CD4-positive, alpha-beta T cell treated with Interleukin-15 for 1 hour (primary cell): ENCODE measurements around the gene REXO1.
"Not testable (repeated sequence)": the region's sequence is repeated elsewhere in the genome, so short reads cannot be mapped to it uniquely, and the experiment has no call there.

Experiments
- DNase-seq: peaks from one replicate; pipeline ENCODE4 v3.0.0-alpha.2; 2020

The REXO1 gene, protein sequence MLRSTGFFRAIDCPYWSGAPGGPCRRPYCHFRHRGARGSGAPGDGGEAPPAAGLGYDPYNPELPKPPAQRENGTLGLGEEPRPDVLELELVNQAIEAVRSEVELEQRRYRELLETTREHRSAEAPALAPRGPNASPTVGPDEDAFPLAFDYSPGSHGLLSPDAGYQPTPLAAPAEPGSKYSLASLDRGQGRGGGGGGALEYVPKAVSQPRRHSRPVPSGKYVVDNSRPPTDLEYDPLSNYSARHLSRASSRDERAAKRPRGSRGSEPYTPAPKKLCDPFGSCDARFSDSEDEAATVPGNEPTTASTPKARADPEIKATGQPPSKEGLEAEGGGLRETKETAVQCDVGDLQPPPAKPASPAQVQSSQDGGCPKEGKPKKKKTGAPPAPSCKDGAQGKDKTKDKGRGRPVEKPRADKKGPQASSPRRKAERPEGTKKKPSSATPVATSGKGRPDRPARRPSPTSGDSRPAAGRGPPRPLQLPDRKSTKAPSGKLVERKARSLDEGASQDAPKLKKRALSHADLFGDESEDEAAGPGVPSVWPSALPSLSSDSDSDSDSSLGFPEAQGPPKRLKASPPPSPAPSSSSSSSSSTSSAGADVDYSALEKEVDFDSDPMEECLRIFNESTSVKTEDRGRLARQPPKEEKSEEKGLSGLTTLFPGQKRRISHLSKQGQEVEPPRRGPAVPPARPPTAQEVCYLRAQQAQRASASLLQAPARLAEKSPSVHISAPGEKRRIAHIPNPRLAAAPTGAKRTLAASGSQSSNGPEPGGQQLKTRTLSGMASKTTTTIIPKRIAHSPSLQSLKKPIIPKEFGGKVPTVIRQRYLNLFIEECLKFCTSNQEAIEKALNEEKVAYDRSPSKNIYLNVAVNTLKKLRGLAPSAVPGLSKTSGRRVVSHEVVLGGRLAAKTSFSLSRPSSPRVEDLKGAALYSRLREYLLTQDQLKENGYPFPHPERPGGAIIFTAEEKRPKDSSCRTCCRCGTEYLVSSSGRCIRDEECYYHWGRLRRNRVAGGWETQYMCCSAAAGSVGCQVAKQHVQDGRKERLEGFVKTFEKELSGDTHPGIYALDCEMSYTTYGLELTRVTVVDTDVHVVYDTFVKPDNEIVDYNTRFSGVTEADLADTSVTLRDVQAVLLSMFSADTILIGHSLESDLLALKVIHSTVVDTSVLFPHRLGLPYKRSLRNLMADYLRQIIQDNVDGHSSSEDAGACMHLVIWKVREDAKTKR

DNA sequence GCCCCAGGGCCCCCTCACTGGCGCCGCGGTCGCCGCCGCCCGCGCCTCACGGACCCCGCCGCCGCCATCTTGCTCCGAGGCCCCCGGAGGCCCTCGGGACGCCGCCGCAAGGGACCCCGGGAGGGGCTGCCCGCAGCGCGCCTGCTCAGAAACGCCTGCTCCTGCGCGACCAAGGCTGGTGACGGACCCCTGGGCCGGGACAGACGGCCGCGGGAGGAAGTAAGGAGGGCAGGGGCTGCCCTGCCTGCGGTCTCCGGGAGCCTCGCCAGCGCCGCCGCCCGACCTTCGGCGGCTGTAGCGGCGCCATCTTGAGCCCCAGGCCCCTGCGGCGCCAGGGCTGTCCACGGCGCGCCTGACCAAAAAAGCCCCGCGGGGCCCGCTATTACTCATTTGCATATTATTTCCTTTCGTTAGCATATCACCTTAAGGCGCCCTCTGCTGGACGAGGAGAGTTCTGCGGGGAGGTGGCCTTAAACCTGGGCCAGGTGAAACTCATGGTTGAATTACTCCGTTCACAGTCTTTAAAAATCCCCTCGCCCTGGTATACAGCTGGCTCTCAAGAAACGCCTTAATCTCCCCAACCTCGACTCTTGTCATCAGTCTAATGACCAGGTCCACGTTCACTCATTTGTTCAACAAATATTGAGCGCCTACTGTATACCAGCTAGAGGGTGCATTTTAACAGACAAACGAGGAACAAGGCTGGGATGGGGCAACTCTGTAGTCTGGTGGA, at the start of gene REXO1:
Gene REXO1, minus strand, starts transcription at position 85 of the 733 bp plus-strand sequence. CDS start 125 bp downstream, outside the sequence.
- peak; percentile 95 for DNase-seq

DNA sequence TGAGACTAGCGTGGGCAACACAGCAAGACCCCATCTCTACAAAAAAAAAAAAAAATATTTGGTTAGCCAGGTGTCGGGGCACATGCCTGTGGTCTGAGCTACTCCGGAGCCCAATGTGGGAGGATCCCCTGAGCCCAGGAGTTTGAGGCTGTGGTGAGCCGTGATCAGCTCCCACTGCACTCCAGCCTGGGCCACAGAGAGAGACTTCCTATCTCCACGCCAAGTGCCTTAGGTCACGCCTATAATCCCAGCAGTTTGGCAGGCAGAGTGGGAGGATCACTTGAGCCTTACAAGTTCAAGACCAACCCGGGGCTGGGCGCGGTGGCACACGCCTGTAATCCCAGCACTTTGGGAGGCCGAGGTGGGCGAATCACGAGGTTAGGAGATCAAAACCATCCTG, 48.2 kb upstream of the REXO1 start:
- no peak for DNase-seq

DNA sequence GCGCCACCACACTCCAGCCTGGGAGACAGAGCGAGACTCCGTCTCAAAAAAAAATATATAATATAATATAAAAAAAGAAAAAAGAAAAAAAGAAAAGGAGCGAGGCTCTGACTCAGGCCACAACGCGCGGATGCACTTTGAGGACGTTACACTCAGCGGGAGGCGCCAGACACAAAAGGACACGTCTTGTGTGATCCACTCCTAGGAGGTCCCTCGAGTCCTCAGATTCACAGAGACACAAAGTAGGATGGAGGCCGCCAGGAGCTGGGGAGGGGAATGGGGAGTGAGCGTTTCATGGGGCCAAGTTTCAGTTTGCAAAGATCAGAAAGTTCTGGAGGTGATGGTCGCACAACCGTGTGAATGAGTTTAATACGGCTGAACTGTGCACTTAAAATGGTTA, 45.5 kb upstream of the REXO1 start:
- DNase-seq = no peak

DNA sequence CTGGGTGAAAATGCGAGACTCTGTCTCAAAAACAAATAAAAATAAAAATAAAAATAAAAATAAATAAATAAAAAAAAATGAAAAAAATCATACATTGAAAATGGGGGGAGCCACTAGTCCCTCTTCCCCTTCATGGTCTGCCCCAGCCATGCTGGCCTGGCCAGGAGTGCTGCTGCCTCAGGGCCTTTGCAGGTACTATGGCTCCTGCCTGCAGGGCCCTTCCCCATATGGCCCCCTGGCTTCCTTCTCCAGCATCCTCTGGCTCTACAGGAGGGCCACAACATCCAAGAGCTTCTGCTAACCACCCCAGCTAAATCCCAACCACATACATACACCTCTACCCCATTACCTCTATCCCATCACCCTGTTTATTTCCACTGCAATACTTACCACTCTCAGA, 41.6 kb upstream of the REXO1 start:
- DNase-seq = no peak

DNA sequence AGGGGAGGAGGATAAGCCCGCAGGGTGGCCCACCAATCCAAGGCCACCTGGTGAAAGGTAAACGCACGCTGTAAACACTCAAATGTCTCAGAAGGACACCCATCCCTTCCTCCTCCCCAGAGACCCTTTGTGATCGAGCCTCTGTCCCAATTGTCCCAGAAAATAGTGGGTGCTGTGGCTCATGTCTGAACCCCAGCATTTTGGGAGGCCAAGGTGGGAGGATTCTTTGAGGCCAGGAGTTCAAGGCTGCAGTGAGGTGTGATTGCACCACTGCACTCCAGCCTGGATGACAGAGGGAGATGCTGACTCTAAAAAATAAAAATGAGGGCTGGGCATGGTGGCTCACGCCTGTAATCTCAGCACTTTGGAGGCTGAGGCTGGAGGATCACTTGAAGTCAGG, 40.1 kb upstream of the REXO1 start:
- no peak for DNase-seq

DNA sequence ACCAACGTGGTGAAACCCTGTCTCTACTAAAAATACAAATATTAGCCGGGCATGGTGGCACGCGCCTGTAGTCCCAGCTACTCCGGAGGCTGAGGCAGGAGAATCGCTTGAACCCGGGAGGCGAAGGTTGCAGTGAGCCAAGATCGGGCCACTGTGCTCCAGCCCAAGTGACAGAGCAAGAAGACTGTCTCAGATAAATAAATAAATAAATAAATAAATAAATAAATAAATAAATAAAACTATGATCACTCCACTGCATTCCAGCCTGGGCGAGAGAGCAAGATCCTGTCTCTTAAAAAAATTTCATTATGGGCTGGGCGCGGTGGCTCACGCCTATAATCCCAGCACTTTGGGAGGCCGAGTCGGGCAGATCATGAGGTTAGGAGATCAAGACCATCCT, 38.1 kb upstream of the REXO1 start:
- DNase-seq = not testable (repeated sequence)

DNA sequence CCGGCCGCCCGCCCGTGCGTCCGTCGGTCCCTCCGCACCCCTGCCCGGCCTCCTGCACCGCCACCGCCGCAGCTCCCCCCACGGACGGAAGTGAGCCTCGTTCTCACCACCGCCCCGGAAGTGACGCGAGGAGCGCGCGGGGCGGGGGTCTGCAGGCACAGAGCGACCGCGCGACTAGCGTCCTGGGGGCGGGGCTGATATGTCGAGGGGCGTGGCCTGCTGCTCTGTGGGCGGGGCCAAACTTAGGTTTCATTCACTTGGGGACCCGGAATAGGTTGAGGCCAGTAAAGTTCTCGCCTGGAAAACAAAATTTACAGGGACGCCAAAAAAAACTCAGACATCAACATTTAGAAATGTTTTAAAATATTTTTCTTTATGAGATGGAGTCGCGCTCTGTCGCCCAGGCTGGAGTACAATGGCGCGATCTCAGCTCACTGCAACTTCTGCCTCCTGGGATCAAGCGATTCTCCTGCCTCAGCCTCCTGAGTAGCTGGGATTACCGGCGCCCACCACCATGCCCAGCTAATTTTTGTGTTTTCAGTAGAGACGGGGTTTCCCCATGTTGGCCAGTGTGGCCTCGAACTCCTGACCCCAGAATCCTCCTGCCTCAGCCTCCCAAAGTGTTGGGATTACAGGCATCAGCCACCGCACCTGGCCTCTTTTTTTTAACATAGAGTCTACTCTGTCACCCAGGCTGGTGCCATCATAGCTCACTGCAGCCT, 37.3 kb upstream of the REXO1 start, which contains the start of gene ABHD17A:
Gene ABHD17A, minus strand, starts transcription at position 99 of the 722 bp plus-strand sequence. CDS start 3,930 bp downstream, outside the sequence.
- DNase-seq = peak; percentile 95

DNA sequence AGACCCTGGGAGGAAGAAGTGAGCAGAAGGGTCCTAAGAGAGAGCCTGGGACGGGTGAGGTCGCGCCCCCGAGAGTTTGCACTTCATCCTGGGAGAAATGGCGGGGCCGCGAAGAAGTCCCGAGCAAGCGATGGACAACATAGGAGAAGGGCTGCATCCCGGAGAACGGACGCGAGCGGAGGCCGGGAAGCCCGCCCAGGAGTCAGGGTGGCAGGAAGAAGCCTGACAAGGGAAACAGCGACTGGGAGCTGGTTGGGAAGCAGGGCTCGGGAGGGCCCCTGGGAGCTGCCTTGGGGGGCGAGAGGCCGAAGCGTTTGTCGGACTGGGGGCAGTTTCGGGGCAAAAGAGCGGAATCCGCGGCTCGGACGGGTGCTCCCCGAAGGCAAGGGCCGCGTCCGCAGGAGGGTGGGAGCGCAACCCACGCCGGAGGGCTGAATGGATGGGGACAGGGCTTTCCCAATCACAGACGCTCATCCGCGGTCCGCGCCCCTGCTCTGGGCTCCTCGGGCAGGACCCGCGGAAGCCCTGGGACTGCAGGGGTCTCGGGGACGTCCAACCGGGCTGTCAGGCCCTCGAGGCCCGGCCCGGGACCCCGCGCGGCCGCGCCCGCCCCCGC, 36.5 kb upstream of the REXO1 start:
- no peak for DNase-seq

DNA sequence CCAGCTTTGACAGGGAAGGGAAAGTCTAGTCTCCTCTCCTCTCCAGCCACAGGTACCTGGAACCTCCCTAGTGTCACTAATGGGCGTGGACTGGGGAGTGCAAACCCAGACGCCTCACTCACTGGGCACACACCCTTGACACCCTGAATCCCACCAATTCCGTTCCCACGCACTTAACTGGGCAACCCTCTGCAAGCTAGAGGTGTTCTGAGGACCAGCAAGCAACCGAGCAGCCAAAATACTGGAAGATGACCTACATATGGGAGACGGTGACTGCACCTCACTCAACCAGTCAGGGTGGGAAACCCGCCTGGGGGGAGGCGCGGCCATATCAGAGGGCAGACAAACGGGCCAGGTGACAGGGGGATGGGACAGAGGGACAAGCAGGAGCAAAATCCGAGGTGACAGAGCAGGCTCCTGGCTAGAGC, 36.0 kb upstream of the REXO1 start:
- peak; percentile 64 for DNase-seq

DNA sequence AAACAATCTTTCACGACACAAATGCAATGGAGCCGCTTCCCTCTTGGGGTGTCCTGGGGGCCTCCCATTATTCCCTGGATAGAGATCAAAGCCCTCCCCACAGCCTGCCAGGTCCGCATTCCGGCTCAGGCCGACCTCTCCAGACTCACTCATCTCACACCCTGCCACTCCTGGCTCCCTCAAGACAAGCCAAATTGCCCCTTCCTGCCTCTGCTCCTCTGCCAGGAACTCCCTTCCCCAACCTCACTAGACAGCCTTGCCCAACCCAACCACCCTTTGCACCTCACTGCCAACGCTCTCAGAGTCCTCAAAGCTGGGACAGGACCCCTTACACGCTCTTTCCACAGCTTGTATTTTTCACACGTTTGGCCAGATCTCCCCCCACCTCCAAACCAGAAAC, 35.5 kb upstream of the REXO1 start:
- DNase-seq = no peak

DNA sequence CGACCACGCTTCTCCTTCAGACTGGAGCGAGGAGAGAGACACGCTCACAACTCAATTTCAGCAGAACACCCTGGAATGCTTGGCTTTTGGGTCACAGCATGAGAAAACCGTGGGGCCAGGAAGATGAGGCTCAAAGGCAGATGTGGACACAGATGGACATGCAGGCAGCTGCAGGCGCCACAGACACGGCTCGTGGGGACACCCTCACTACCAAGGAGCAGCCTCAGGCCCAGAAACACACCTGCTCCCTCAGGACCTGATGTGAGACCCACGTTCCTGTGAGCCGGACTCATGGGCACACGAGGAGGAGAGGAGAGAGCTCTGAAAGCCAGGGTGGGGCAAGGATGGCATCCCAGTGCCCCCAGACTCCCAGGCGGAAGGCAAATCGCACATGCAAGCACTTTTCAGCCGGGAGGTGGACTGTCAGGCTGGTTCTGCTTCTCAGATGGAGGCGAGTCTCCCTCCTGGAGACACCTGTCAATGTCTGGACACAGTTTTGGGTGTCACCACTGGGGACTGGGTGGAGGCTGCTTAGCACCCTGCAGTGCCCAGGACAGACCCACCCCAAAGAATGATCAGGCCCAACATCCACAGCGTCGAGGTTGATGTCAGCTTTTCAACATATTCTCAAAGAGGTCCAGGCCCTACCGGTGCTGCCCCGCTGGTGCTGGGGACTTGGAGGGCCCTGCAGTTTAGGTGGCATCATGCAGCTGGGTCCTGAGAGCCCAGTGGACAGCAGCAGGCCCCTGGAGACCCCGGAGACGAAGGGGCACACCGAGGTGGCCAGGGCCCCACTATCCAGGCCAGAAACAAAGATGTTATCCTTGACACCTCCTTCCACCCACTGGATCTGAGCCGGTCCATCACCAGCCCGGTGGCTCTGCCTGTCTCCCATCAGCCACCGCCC, 34.8 kb upstream of the REXO1 start:
- no peak for DNase-seq

DNA sequence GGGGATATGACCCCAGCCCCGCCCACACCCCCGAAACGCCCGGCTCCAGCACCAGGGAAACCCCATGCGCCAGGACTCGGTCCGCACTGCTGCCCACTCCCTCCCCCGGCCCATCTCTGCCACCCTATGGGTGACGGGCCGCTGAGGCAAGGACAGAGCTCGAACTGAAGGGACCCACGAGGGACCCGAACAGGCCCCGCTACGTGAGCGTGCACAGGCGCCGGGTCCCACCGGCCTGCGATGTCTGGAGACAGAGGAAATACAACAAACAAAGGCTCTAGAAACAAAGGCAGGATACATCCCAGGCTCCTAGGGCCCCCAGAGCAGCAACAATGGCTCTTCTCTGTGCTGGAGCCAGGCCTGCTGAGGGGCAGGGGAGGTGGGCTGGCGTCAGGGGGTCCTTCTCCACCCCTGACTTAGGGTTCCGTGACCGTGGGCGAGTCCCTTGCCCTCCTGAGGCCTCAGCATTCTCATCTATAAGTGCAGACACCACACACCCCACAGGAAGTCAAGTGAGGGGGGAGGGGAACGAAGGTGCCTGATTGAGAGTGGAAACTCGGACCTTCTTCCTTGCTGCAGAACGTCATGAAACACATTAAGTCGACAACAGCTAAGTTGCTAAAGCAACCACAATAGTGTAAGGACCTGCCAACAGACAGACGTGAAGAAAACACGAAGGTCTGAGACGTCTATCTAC, 34.0 kb upstream of the REXO1 start:
- peak; percentile 88 for DNase-seq

DNA sequence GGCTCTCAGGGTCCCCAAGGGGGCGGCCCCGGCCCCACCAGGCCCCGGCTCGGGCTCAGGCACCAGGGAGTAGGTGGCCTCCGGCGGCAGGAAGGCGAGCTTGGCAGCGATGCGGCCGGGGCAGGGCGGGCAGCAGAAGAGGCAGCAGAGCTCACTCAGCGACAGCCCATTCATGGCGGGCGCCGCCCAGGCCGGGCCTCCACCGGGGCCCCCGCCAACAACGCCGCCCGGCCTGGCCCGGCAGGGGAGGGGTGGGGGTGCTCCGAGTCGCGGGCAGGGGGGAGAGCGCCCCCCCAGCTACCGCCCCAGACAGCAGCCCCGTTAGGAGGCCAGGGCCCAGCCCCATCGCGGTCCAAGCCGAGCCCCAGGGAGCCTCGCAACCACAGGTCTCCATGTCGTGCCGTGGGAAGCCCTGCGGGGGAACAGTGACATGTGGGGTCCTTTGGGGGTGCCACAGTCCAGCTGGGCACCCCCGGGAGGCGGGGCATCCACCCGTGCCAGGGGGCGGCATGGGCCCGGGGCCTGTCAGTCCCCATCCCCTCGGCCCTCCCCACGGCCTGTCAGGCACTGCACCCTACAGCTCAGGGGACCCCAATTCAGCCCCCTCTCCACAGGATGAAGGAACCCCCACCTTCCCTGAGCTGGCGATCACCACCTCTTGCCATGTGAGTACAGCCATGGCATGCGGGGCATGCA, 33.3 kb upstream of the REXO1 start:
- DNase-seq = not testable (repeated sequence)

DNA sequence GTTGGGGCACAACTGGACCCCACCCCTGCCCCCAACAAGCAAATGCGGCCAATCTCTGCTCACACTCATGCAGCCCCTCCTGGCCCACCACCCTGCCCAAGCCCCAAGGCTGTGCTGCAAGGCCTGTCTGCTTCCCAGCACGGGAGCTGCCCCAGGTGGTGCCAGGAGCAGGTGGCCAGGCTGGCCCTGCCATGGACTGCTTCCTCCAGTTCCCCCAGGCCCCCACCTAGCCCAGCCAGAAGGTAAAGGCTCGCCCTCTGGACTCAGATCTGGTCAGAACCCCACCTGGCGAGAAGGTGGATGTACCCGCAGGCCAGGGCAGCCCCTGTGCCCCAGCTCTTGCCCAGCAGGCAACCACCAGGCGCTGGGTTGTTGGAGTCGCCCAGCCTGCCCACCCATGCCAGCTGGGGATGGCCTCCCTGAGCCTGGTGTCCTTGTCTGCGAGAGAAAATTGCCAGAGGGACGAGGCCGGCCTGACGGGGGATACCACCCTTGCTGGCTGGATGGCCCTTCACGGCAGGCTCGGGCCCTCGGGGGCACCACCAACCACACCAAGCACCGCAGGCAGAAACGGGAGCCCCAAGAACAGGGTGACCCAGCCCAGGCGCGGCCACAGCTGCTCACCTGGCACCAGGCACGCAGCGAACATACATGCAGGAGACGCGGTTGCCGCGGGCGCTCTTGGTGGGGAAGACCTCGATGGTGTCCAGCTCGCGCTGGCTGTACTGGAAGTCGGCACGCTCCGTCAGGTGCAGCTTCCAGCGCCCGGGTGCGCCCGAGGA, 32.5 kb upstream of the REXO1 start:
- DNase-seq = no peak

DNA sequence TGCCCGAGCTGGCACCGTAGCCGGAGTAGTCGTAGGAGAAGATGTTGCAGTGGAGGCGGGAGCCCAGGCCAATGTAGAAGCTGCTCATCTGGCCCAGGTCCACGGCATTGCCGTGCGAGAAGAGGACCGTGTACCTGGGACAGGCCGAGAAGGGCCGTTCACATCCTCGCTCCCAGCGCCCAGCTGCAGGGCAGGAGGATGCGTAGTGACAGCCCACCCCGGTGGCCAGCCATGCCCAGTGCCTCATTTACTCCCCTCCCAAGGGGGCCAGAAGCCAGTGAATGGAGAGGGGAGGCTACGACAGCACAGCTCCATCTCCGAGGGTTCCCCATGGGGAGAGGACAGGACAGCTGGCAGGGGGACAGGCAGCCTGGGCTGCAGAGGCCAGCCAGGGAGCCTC, 31.7 kb upstream of the REXO1 start:
- DNase-seq = not testable (repeated sequence)

DNA sequence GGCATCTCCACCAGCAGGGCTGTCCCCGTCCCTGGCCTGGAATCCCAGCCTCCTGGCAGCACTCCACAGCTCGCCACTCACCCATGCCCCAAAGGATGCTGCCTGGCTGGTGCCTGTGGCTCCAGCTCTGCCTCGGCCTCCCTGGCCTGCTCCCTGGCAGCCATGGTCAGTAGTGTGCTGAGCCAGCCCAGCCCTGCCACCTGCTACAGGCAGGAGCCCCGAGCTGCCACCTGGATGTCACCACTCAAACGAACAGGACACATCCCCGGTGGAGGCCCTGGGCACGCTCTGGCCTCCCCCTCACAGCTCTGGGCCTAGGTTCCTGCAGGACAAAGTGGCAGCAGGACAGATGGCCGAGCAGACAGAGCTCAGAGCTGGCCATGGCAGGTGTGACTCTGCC, 30.3 kb upstream of the REXO1 start:
- DNase-seq = not testable (repeated sequence)

DNA sequence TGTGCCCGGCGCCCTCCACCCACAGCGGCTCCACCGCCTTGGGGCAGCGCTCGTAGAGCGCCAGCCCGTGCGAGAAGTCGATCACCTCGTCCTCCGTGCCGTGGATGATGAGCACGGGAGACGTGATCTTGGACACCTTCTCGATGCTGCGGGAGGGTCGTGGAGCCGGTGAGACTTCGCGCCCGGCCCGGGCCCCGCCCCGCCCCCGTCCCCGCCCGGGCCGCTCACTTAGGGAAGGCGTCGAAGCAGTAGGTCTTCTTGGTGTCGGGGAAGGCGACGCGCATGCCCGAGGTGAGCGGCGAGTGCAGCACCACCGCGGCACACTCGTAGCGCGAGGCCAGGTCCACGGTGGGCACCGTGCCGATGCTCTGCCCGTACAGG, 29.0 kb upstream of the REXO1 start:
- not testable (repeated sequence) for DNase-seq
